Measurements from ENCODE around the gene CFAP47.

Gene CFAP47

DNA sequence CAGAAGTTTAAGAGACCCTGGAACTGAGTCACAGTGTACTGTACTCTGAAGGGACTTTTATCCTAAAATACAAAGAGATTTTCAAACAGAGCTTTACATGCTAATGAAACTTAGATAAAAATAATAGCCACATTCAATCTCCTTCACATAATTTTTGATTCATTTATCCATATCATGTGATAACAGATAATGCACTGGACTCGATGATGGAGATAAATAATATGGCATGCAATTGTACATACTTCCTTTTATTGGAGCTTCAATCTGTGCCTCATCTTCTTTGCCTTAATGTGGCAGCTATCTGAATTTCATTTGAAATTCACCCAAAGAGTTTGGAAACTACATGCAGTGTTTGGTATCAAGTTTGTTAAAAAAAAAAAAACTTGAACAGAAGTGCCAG, 390.6 kb downstream of the CFAP47 start:
- no peak for DNase-seq

GRCh38 chrX:36314303-36314702, 394.8 kb downstream of the CFAP47 start:
- no peak for DNase-seq

DNA sequence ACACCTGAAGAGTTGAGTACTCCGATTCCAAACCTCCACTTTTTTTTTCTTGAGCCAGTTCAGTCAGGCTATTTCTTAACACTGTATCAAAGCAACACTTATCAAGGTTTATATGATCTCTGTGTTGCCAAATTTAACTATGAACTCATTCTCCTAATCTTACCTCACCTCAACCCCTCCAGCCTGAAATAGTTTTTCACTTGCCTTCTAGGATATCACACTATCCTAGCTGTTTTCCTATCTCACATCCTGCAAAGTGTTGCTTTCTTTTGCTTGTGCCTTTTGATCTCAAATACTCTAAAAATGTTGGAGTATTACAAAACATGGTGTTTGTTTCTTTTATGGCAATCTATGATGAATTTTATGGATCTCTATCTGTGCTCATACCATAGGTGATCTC, 415.0 kb downstream of the CFAP47 start:
- no peak for DNase-seq

- DNase-seq, result no peak
Measured at GRCh38 chrX:36336751-36337150, 417.2 kb downstream of the CFAP47 start.

- no peak for DNase-seq
Measured at GRCh38 chrX:36344301-36344700, 424.8 kb downstream of the CFAP47 start.

DNA sequence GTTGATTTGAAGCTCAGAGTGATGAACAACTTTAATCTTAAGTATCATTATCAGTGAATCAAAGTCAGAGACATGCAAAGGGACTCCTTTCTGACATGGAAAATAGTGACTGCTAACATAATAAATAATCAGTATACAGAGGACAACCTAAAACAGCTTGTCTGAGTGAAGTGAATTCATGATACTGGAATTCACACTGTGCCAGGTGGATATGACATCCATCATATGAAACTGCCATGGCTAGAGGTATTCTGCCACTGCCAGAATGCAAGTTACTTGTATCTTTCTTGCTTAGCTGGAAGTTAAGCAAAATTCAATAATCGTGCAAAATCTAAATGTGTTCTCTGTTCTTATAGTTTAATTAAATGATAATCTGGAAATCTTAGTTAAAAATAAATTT, 429.0 kb downstream of the CFAP47 start:
- no peak for DNase-seq

DNA sequence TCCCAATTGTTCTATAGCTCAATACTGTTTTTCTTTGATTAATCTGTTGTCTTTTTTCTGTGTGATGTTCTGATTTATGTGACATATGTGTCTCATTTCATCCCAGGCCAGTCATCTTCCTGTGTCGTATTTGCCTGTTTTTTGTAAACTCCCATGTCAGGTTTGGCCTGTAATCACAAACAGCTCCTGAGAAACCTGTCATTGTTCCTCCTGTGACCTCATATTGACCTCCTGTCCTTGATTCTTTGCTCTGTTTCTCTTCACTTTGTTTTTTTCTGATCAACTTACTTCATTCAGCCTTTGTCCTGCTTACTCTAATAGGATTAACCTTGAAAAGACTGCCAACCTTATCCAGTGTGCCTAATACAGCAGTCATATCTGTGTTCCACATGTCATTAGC, 438.3 kb downstream of the CFAP47 start:
- no peak for DNase-seq

DNA sequence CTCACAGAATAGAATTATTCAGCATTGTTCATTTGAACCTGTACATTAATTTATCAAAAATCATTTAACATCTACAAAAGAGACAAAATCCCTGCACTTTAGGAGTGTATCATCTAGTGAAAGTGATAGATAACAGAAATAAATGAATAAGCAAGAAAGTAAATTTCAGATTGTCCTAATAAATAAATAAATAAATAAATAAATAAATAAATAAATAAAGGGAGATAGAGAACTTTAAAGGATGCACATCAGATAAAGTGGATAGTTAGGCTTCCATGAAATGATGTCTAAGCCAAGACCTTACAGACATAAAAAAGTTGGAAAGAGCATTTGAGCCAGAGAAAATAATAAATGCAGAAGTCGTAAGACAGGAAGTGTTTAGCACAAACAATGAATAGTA, 444.7 kb downstream of the CFAP47 start:
- DNase-seq, result no peak

DNA sequence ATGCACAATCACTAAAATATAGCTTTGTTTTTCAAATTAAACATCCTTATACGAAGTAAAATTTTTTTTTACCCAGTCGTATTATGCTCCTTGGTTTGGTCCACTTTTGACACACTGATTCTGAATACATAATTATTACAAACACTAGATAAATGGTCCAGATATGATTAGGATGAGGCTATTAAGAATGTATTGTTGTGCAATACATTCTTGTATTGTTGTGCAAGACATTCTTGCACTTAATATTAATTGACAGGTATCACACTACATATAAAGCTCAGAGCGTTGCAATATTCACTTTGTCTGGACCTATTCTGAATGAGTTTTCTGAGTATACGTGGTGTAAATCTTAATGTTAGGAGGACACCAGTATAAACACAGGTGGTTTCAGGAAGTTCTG, 464.0 kb downstream of the CFAP47 start:
- no peak for DNase-seq

GRCh38 chrX:36388901-36389300, 469.4 kb downstream of the CFAP47 start:
- no peak for DNase-seq

DNA sequence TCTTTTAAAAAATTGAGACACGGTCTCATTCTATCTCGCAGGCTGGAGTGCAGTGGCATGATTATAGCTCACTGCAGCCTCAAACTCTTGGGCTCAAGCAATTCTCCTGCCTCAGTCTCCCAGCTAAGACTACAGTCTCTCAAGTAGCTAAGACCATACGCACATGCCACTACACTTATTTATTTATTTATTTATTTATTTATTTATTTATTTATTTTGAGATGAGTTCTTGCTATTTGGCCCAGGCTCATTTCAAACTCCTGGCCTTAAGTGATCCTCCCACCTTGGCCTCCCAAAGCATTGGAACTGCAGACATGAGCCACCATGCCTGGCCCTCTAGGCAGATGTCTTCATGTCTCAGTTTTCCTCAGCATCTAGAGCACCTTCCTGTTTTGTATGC, 482.2 kb downstream of the CFAP47 start:
- no peak for DNase-seq

- DNase-seq, result no peak
Measured at GRCh38 chrX:36407836-36408235, 488.3 kb downstream of the CFAP47 start.

DNA sequence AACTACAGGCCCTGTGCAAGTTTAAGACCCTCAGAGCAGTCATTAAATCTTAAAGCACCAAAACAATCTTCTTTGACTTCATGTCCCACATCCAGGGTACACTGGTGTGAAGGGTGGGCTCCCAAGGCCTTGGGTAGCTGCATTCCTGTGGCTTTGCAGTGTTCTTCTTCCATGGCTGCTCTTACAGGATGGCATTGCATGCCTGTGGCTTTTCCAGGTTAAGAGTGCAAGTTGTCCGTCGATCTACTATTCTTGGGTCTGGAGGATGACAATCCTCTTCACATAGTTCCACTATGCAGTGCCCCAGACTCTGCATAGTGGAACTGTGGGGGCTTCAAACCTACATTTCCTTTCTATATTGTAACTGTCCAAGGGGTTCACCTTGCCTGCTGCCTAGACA, 494.5 kb downstream of the CFAP47 start:
- no peak for DNase-seq

GRCh38 chrX:36422368-36422767, 502.8 kb downstream of the CFAP47 start:
- no peak for DNase-seq

DNA sequence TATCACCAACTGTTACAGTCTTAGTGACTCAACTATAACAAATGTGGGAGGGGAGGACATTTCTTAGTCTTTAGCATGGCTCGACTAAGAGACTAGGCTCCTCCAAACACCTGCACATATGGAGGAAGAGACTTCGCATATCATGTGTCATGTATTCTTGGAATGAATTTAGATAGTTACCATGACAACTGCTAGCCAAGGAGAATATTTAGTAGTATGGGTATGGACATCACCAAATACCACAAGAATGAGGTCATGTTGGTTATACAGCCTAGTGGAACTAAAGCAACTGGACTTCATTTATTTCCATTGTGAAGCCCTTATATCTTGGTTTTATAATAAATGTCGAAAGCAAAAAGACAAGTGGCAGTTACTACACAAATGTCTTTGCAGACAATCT, 512.3 kb downstream of the CFAP47 start:
- DNase-seq, result no peak

DNA sequence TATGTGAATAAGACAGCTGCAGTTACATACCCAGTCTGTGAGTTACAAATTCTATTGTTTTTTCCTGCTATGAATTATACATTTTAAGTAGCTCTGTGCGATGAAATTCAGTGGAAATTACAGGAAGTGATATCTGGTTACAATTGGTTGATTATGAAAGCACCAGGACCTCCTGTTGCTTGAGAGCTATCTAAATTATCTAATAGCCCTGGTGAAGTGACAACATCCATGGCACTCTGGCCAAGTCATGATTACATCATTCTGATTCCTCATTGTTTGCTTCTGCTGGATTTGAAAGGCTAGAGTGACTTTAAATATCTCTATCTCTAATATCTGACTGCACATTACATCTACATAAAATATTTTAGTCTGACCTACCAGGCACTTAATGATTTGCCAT, 515.0 kb downstream of the CFAP47 start:
- no peak for DNase-seq

All from Kasumi-1 (cell line).